ENCODE results near the gene COX19. TPM values are rescaled to one million over a fixed set of nuclear protein-coding genes. Genes with fewer than 3 reads are reported as not detected.

COX19 gene
- total RNA-seq: 14.3 and 18.6 TPM in 2 replicates

DNA sequence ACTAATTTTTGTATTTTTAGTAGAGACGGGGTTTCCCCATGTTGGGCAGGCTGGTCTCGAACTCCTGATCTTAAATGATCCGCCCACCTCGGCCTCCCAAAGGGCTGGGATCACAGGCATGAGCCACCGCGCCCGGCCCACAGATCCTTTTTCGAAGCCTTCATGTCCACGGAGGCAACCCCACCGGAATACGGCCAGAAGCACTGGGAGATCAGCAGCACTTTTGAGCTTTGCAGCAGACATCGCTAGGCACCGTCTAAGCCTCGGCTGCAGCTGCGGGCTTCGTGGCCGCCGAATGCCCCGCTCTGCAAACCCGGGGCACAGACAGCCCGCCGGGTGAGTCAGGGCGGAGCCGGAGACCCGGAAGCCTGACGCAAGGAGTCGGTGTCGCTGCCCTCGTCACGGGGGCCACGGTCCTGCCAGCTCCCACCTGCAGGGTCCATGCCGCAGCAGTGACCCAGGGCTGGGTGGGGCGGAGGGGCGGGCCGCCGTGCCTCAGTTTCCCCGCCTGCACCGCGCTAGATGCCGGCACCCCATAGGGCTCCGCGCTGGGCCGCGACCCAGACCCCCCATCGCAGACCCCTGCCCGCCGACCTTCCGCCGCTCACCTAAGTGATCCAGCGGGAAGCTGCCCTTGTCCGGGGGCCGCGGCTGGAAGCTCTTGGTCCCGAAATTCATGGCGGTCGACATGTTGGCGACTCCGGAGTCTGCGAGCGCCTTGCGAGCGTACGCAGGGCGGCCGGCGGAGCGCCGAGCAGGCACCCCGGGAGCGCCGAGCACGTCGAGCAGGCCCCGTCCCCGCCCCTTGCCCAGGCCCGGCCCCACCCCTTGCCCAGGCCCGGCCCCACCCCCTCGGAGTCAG is at the start of gene COX19:
COX19 (minus strand) TSS at position 730 of the 862 bp plus-strand sequence; CDS start at position 690, 40 bp downstream.
- peak; percentile 85 for DNase-seq (ENCODE audit: low spot score)
- Mint-ChIP-seq H3K36me3 (ENCODE audit: low read depth) (peaks cover 20% of the 10 kb centered on the region), H3K9me3 (no peaks in the 10 kb centered on the region), H3K4me3 (peak within 1 kb of the TSS; percentile 97), H3K27ac (peak within 1 kb of the TSS; percentile 94), H3K4me1 (ENCODE audit: low read depth) (peaks cover 5% of the 10 kb centered on the region), H3K27me3 (ENCODE audit: insufficient read depth) (no peaks in the 10 kb centered on the region)
- intact Hi-C loops (cut with micrococcal nuclease): loop anchor here (1.0 to 10.0 kb wide), 10 partner anchors 20 to 190 kb away; partner anchors contain the start of genes ADAP1, GPR146 and ZFAND2A

- H3K27ac Mint-ChIP-seq: no peak overlapping the region
Measured at GRCh38 chr7:1024331-1024841, 49.0 kb upstream of the COX19 start.

GRCh38 chr7:1022801-1023465 is 47.6 kb upstream of the COX19 start:
- no peaks in the 10 kb centered on the region for H3K27me3 Mint-ChIP-seq (ENCODE audit: insufficient read depth)
- H3K9me3 Mint-ChIP-seq: no peaks in the 10 kb centered on the region
- H3K4me3 Mint-ChIP-seq: no peak overlapping the region
- H3K4me1 Mint-ChIP-seq (ENCODE audit: low read depth): peaks cover 8% of the 10 kb centered on the region
- no peak for DNase-seq (ENCODE audit: low spot score)
- H3K36me3 Mint-ChIP-seq (ENCODE audit: low read depth): peaks cover 9% of the 10 kb centered on the region
- no peak overlapping the region for H3K27ac Mint-ChIP-seq
- intact Hi-C loops (cut with micrococcal nuclease): no loop called here

More at GRCh38 chr7:1024331-1024841, 49.0 kb upstream of the COX19 start:
- no peaks in the 10 kb centered on the region for H3K27me3 Mint-ChIP-seq (ENCODE audit: insufficient read depth)
- no peak for DNase-seq (ENCODE audit: low spot score)
- peaks cover 11% of the 10 kb centered on the region for H3K4me1 Mint-ChIP-seq (ENCODE audit: low read depth)
- H3K9me3 Mint-ChIP-seq: no peaks in the 10 kb centered on the region
- H3K36me3 Mint-ChIP-seq (ENCODE audit: low read depth): peaks cover 7% of the 10 kb centered on the region
- intact Hi-C loops (cut with micrococcal nuclease): no loop called here
- no peak overlapping the region for H3K4me3 Mint-ChIP-seq

- Mint-ChIP-seq H3K36me3 (ENCODE audit: low read depth) (peaks cover 9% of the 10 kb centered on the region), H3K27ac (no peak overlapping the region)
- no peak for DNase-seq (ENCODE audit: low spot score)
Measured at GRCh38 chr7:1022356-1022755, 47.0 kb upstream of the COX19 start.

DNA sequence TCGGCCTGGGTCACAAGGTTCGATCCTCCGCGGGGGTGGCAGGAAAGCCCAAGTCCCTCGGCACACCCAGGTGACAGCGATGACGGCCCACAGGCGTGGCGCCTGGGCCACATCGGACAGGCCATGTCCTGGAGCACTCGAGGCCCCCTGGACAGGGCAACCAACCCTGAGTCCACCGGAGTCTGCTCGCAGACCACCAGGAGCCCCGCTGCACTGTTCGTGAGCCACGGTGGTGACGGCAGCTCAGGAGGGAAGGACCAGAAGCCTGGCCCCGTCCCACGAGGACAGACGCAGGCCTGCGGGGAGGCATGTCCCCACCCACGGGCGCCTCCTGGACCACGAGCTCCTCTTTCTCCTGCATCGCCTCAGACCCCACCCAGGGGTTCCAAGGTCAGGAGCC is 46.6 kb upstream of the COX19 start:
- Mint-ChIP-seq H3K9me3 (no peaks in the 10 kb centered on the region), H3K4me3 (no peak overlapping the region)

More at GRCh38 chr7:1022356-1022755, 47.0 kb upstream of the COX19 start:
- Mint-ChIP-seq H3K27me3 (ENCODE audit: insufficient read depth) (no peaks in the 10 kb centered on the region), H3K9me3 (no peaks in the 10 kb centered on the region), H3K4me3 (no peak overlapping the region), H3K4me1 (ENCODE audit: low read depth) (peaks cover 10% of the 10 kb centered on the region)
- intact Hi-C loops (cut with micrococcal nuclease): no loop called here

GRCh38 chr7:1021366-1021765 is 46.0 kb upstream of the COX19 start:
- Mint-ChIP-seq H3K27me3 (ENCODE audit: insufficient read depth) (no peaks in the 10 kb centered on the region), H3K9me3 (no peaks in the 10 kb centered on the region), H3K36me3 (ENCODE audit: low read depth) (peaks cover 9% of the 10 kb centered on the region), H3K27ac (no peak overlapping the region), H3K4me3 (no peak overlapping the region), H3K4me1 (ENCODE audit: low read depth) (peaks cover 5% of the 10 kb centered on the region)
- intact Hi-C loops (cut with micrococcal nuclease): no loop called here
- DNase-seq (ENCODE audit: low spot score): no peak

More for the DNA sequence above, 46.6 kb upstream of the COX19 start:
- DNase-seq (ENCODE audit: low spot score): no peak
- no peak overlapping the region for H3K27ac Mint-ChIP-seq
- peaks cover 9% of the 10 kb centered on the region for H3K4me1 Mint-ChIP-seq (ENCODE audit: low read depth)
- no peaks in the 10 kb centered on the region for H3K27me3 Mint-ChIP-seq (ENCODE audit: insufficient read depth)
- H3K36me3 Mint-ChIP-seq (ENCODE audit: low read depth): peaks cover 9% of the 10 kb centered on the region
- intact Hi-C loops (cut with micrococcal nuclease): no loop called here

GRCh38 chr7:1020849-1021251 is 45.5 kb upstream of the COX19 start:
- H3K27ac Mint-ChIP-seq: no peak overlapping the region
- peaks cover 9% of the 10 kb centered on the region for H3K36me3 Mint-ChIP-seq (ENCODE audit: low read depth)
- intact Hi-C loops (cut with micrococcal nuclease): no loop called here
- H3K4me1 Mint-ChIP-seq (ENCODE audit: low read depth): peaks cover 5% of the 10 kb centered on the region
- no peak for DNase-seq (ENCODE audit: low spot score)
- no peaks in the 10 kb centered on the region for H3K27me3 Mint-ChIP-seq (ENCODE audit: insufficient read depth)
- no peak overlapping the region for H3K4me3 Mint-ChIP-seq
- H3K9me3 Mint-ChIP-seq: no peaks in the 10 kb centered on the region

GRCh38 chr7:1019789-1020610 is 44.7 kb upstream of the COX19 start:
- Mint-ChIP-seq H3K4me3 (no peak overlapping the region), H3K27me3 (ENCODE audit: insufficient read depth) (no peaks in the 10 kb centered on the region), H3K36me3 (ENCODE audit: low read depth) (peaks cover 9% of the 10 kb centered on the region), H3K4me1 (ENCODE audit: low read depth) (peaks cover 5% of the 10 kb centered on the region), H3K27ac (no peak overlapping the region), H3K9me3 (no peaks in the 10 kb centered on the region)
- intact Hi-C loops (cut with micrococcal nuclease): no loop called here
- no peak for DNase-seq (ENCODE audit: low spot score)

- Mint-ChIP-seq H3K36me3 (ENCODE audit: low read depth) (peaks cover 9% of the 10 kb centered on the region), H3K27me3 (ENCODE audit: insufficient read depth) (no peaks in the 10 kb centered on the region), H3K4me1 (ENCODE audit: low read depth) (peaks cover 5% of the 10 kb centered on the region), H3K9me3 (no peaks in the 10 kb centered on the region), H3K4me3 (no peak overlapping the region), H3K27ac (no peak overlapping the region)
- intact Hi-C loops (cut with micrococcal nuclease): no loop called here
- DNase-seq (ENCODE audit: low spot score): no peak
Measured at GRCh38 chr7:1019255-1019785, 44.0 kb upstream of the COX19 start.

- intact Hi-C loops (cut with micrococcal nuclease): no loop called here
- Mint-ChIP-seq H3K9me3 (no peaks in the 10 kb centered on the region), H3K27ac (no peak overlapping the region), H3K4me1 (ENCODE audit: low read depth) (peaks cover 5% of the 10 kb centered on the region), H3K4me3 (no peak overlapping the region), H3K27me3 (ENCODE audit: insufficient read depth) (no peaks in the 10 kb centered on the region), H3K36me3 (ENCODE audit: low read depth) (peaks cover 9% of the 10 kb centered on the region)
- DNase-seq (ENCODE audit: low spot score): no peak
Measured at GRCh38 chr7:1018334-1018695, 43.0 kb upstream of the COX19 start.

DNA sequence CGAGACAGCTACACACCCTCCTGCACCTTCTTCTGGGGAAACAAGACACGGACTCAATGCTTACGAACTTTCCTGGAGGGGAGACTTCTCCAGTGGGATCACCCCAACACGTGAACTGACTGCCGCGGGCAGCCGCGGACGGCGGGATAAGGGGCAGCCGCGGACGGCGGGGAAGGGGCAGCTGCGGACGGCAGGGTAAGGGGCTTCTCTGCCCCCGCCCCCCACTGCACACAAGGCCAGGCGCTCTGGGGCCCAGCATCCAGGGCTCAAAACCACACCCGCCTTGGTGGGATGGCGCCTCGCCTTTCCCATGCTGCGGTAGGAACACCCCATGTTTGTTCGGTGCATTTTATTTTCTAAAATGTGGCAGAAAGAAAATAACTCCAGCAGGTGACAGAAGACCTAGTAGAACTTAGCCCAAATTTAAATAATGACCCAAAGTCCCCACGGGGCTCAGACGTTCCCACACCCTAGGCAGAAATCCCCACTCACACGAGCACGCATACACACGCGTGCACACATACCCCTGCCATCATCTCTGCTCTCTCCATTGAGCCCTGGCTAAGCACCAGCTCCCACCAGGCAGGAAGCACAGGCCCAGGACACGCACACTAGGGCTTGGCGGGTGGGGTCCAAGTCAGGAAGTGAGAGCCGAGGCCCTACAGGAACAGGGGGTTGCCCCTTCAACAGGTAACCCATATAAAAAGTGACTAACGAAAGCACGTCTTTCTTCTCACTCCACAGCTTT is 42.4 kb upstream of the COX19 start:
- Mint-ChIP-seq H3K4me1 (ENCODE audit: low read depth) (peaks cover 5% of the 10 kb centered on the region), H3K4me3 (no peak overlapping the region), H3K27ac (no peak overlapping the region), H3K36me3 (ENCODE audit: low read depth) (peaks cover 9% of the 10 kb centered on the region), H3K27me3 (ENCODE audit: insufficient read depth) (no peaks in the 10 kb centered on the region), H3K9me3 (no peaks in the 10 kb centered on the region)
- no peak for DNase-seq (ENCODE audit: low spot score)
- intact Hi-C loops (cut with micrococcal nuclease): no loop called here
